GM23248 (cell line): ENCODE results near the gene ACAN. TPM values are rescaled to one million over a fixed set of nuclear protein-coding genes. Genes with fewer than 3 reads are reported as not detected.

Experiments
- DNase-seq: peaks from one replicate; pipeline ENCODE4 v3.0.0-alpha.2; 2015
- H2AFZ ChIP-seq: fragments of 200-600 bp; sonication (generic); 2 replicates; pipeline ENCODE4 v1.6.1; 2016; ENCODE audit warnings: antibody characterized with exemption
- H3F3A ChIP-seq: fragments of 200-600 bp; sonication (generic); 2 replicates; pipeline ENCODE4 v1.6.1; 2016; ENCODE audit warnings: mild to moderate bottlenecking, antibody characterized with exemption, mixed run types; ENCODE audit not compliant: insufficient read depth
- H3K27ac ChIP-seq: fragments of 200-600 bp; sonication (generic); 2 replicates; pipeline ENCODE4 v1.5.1; 2016; ENCODE audit warnings: mild to moderate bottlenecking
- H3K27me3 ChIP-seq: fragments of 200-600 bp; sonication (generic); replicated peaks from 2 replicates; pipeline ENCODE4 v1.6.1; 2016; ENCODE audit warnings: mild to moderate bottlenecking; ENCODE audit not compliant: insufficient read depth
- H3K36me3 ChIP-seq: fragments of 200-600 bp; sonication (generic); 2 replicates; pipeline ENCODE4 v1.6.1; 2016; ENCODE audit warnings: low read depth, mild to moderate bottlenecking
- H3K4me1 ChIP-seq: fragments of 200-600 bp; sonication (generic); 2 replicates; pipeline ENCODE4 v1.6.1; 2016; ENCODE audit warnings: mild to moderate bottlenecking; ENCODE audit not compliant: insufficient read depth
- H3K4me2 ChIP-seq: fragments of 200-600 bp; sonication (generic); one replicate; pipeline ENCODE4 v1.6.1; 2016; ENCODE audit warnings: mild to moderate bottlenecking; ENCODE audit not compliant: unreplicated experiment
- H3K4me3 ChIP-seq: fragments of 200-600 bp; sonication (generic); 2 replicates; pipeline ENCODE4 v1.5.1; 2016; ENCODE audit warnings: mild to moderate bottlenecking
- H3K79me2 ChIP-seq: fragments of 200-600 bp; sonication (generic); 2 replicates; pipeline ENCODE4 v1.6.1; 2016; ENCODE audit warnings: mild to moderate bottlenecking; ENCODE audit not compliant: insufficient read depth
- H3K9ac ChIP-seq: fragments of 200-600 bp; sonication (generic); 2 replicates; pipeline ENCODE4 v1.6.1; 2016; ENCODE audit warnings: mild to moderate bottlenecking
- H3K9me2 ChIP-seq: fragments of 200-600 bp; sonication (generic); 2 replicates; pipeline ENCODE4 v1.6.1; 2016; ENCODE audit warnings: mixed run types, mild to moderate bottlenecking, moderate library complexity; ENCODE audit not compliant: insufficient read depth
- H3K9me3 ChIP-seq: fragments of 200-600 bp; sonication (generic); one replicate; pipeline ENCODE4 v1.6.1; 2017; ENCODE audit warnings: low read depth
- H4K20me1 ChIP-seq: fragments of 200-600 bp; sonication (generic); 2 replicates; pipeline ENCODE4 v1.6.0; 2016; ENCODE audit not compliant: insufficient read depth
- EZH2 ChIP-seq: fragments of 200-600 bp; sonication (generic); IDR thresholded peaks from 2 replicates; pipeline ENCODE4 v1.6.1; 2018; ENCODE audit warnings: antibody characterized with exemption, mild to moderate bottlenecking; ENCODE audit not compliant: insufficient read depth, poor library complexity, severe bottlenecking
- EZH2phosphoT487 ChIP-seq: fragments of 200-600 bp; sonication (generic); IDR thresholded peaks from 2 replicates; pipeline ENCODE4 v1.6.1; 2018; ENCODE audit warnings: antibody characterized with exemption, moderate library complexity, mild to moderate bottlenecking, low read depth; ENCODE audit not compliant: insufficient read depth
- WGBS, 2 experiments: methylation state at CpG; one replicate each; pipeline ENCODE4 v1.1.6; 2015 to 2017; ENCODE audit warnings: low lambda C conversion rate in 2 of 2, low coverage in 1 of 2; ENCODE audit errors: missing lambda C conversion rate in 2 of 2; 5-methylcytosine and 5-hydroxymethylcytosine counted together
- in situ Hi-C: fragments of 300-500 bp; cut with MboI; formaldehyde crosslinking; loops from 2 replicates; pipeline ENCODE4 v1.15.0; 2020
- polyA plus RNA-seq: library from polyadenylated mRNA; unstranded; fragments of >200 nt; fragmentation: Nextera tagmentation; extraction: Ambion mirVana; gene quantifications from 2 replicates; pipeline ENCODE4 v1.2.1, GENCODE V29; 2016
- total RNA-seq: library from RNA; depleted of rRNA; stranded (reverse); fragments of >200 nt; shearing (Covaris generic); gene quantifications from 2 replicates; pipeline ENCODE4 v1.2.3, GENCODE V29; 2014

ACAN gene
- total and polyA plus RNA-seq, 2 experiments from 2014 or later: not detected

DNA sequence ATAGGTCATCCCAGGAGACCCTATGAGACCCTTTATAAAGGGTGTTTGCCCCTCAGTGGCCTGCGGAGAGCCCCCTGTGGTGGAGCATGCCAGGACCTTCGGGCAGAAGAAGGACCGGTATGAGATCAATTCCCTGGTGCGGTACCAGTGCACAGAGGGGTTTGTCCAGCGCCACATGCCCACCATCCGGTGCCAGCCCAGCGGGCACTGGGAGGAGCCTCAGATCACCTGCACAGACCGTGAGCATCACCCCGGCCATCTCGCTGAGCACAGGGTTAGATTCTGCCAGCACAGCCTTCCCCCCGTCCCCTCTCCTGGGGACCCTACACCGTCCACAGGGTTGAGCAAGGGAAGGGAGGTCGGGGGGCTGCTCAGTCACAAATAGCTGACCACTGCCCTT lies 70.5 kb downstream of the ACAN start:
- in situ Hi-C loops: no loop called here
- Histone ChIP-seq H2AFZ (no peak overlapping the region), H3K4me2 (no peak overlapping the region), H3K4me1 (no peaks in the 10 kb centered on the region), H3F3A (no peaks in the 10 kb centered on the region), H3K79me2 (no peaks in the 10 kb centered on the region), H3K27me3 (peaks cover 12% of the 10 kb centered on the region), H3K9me2 (no peaks in the 10 kb centered on the region), H3K9me3 (no peaks in the 10 kb centered on the region), H3K4me3 (no peak overlapping the region), H3K9ac (no peak overlapping the region), H4K20me1 (no peaks in the 10 kb centered on the region), H3K27ac (no peak overlapping the region), H3K36me3 (no peaks in the 10 kb centered on the region)
- no peak for TF ChIP-seq EZH2
- TF ChIP-seq EZH2phosphoT487: no peak
- no peak for DNase-seq
- 67 to 84% methylated on average over 10 to 13 of the region's 13 CpGs for WGBS, 2 experiments

DNA sequence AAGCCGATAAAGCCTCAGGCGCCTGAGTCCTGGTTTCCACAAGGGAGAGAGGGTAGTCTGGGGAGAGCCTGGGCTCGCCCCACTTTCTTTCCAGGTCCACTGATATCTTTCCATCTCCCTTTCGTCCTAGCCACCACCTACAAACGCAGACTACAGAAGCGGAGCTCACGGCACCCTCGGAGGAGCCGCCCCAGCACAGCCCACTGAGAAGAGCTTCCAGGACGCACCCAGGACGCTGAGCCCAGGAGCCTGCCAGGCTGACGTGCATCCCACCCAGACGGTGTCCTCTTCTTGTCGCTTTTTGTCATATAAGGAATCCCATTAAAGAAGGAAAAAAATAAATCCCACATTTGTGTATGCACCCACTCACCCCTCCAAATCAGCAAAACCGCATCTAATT lies 71.0 kb downstream of the ACAN start:
- Histone ChIP-seq H4K20me1 (no peaks in the 10 kb centered on the region), H3K4me1 (no peaks in the 10 kb centered on the region), H3K9me3 (no peaks in the 10 kb centered on the region), H3K4me2 (no peak overlapping the region), H3K9me2 (no peaks in the 10 kb centered on the region), H3K4me3 (no peak overlapping the region), H3K36me3 (no peaks in the 10 kb centered on the region), H2AFZ (no peak overlapping the region), H3K79me2 (no peaks in the 10 kb centered on the region), H3K27me3 (peaks cover 12% of the 10 kb centered on the region), H3F3A (no peaks in the 10 kb centered on the region), H3K27ac (no peak overlapping the region), H3K9ac (no peak overlapping the region)
- no peak for DNase-seq
- WGBS, 2 experiments: 72 to 74% methylated on average over 14 to 15 of the region's 15 CpGs
- no peak for TF ChIP-seq EZH2phosphoT487
- in situ Hi-C loops: no loop called here

DNA sequence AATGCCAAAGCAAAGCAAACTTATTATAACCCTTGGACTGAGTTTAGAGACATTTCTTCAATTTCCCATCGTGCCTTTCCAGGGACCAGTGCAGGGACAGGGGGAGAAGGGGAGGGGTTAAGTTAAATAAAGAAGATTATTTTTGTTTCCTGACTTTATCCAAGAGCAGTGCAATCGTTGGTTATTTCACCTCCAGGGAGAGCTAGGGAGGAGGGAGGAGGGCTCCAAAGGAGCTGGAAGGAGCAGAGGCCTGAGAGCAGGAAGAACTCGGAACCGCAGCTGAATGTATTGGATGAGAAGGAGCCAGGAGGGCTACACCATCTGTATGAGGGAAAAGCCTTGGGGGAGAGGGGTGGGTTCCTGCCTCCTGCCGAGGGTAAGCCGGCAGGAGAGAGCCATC lies 71.4 kb downstream of the ACAN start:
- no peaks in the 10 kb centered on the region for H4K20me1 ChIP-seq
- H3K9me3 ChIP-seq: no peaks in the 10 kb centered on the region
- H2AFZ ChIP-seq: no peak overlapping the region
- H3K4me1 ChIP-seq: no peaks in the 10 kb centered on the region
- H3K4me3 ChIP-seq: no peak overlapping the region
- no peak overlapping the region for H3K9ac ChIP-seq
- DNase-seq: no peak
- no peak overlapping the region for H3K4me2 ChIP-seq
- 56% methylated on average over 5 to 6 of the region's 6 CpGs for WGBS, 2 experiments
- H3K36me3 ChIP-seq: no peaks in the 10 kb centered on the region
- H3K27ac ChIP-seq: no peak overlapping the region
- H3K27me3 ChIP-seq: peaks cover 12% of the 10 kb centered on the region
- H3K79me2 ChIP-seq: no peaks in the 10 kb centered on the region
- H3F3A ChIP-seq: no peaks in the 10 kb centered on the region
- H3K9me2 ChIP-seq: no peaks in the 10 kb centered on the region
- TF ChIP-seq EZH2phosphoT487: no peak
- TF ChIP-seq EZH2: no peak
- in situ Hi-C loops: no loop called here

DNA sequence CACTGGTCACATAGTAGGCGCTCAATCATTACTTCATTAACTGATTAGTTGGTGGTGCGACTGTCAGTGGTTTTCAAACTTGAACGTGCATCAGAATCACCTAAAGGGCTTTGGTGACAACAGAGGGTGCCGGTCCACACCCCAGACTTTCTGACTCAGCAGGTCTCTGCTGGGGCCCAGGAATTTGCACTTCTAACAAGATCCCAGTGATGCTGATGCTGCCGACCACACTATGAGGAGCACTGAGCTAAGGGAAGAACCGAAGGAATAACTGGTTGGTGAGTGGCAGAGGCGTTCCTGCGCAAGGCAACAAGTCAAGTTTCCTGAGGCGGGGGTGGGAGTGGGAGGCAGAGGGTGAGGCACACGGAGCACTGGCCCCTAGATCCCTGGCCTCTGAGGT lies 73.3 kb downstream of the ACAN start:
- H3K27me3 ChIP-seq: peaks cover 9% of the 10 kb centered on the region

DNA sequence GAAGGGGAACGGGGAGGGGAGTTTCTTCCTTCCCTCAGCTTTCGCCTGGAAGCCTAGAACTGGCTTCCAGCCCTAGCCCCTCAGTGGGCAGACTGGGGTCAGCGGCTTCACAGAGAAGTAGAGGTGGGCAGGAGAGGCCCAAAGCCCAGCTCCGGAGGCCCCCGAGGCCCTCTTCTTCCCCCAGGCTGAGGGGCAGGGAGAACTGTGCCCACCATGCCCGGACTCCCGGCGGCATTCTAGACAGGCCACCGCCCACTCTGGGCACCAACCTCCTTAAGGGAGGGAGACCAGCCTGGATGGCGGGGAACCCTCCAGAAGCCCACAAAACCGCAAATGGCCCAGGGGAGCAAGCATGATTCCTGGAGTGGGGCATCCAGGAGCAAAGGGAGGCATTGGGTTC lies 74.2 kb downstream of the ACAN start:
- no peak overlapping the region for H2AFZ ChIP-seq
- peaks cover 2% of the 10 kb centered on the region for H3K27me3 ChIP-seq
- no peak overlapping the region for H3K9ac ChIP-seq
- in situ Hi-C loops: no loop called here
- DNase-seq: no peak
- H3K4me2 ChIP-seq: no peak overlapping the region
- no peaks in the 10 kb centered on the region for H4K20me1 ChIP-seq
- no peak overlapping the region for H3K27ac ChIP-seq
- WGBS, 2 experiments: 89 to 94% methylated on average over 10 to 11 of the region's 11 CpGs
- H3K9me3 ChIP-seq: no peaks in the 10 kb centered on the region
- no peak for TF ChIP-seq EZH2
- TF ChIP-seq EZH2phosphoT487: no peak
- peaks cover 1% of the 10 kb centered on the region; the same call in 1 of the 2 replicates for H3K4me1 ChIP-seq
- H3F3A ChIP-seq: no peaks in the 10 kb centered on the region
- H3K79me2 ChIP-seq: no peaks in the 10 kb centered on the region
- H3K36me3 ChIP-seq: no peaks in the 10 kb centered on the region
- no peak overlapping the region for H3K4me3 ChIP-seq
- H3K9me2 ChIP-seq: no peaks in the 10 kb centered on the region

More for the DNA sequence above, 73.3 kb downstream of the ACAN start:
- Histone ChIP-seq H3K9me2 (no peaks in the 10 kb centered on the region), H3K4me1 (no peaks in the 10 kb centered on the region), H3K4me3 (no peak overlapping the region), H2AFZ (no peak overlapping the region), H4K20me1 (no peaks in the 10 kb centered on the region), H3F3A (no peaks in the 10 kb centered on the region), H3K4me2 (no peak overlapping the region), H3K9ac (no peak overlapping the region), H3K9me3 (no peaks in the 10 kb centered on the region), H3K36me3 (no peaks in the 10 kb centered on the region), H3K27ac (no peak overlapping the region), H3K79me2 (no peaks in the 10 kb centered on the region)
- in situ Hi-C loops: no loop called here
- TF ChIP-seq EZH2phosphoT487: no peak
- no peak for TF ChIP-seq EZH2
- DNase-seq: peak; percentile 31
- 68 to 69% methylated on average over 10 of the region's 10 CpGs for WGBS, 2 experiments
